HG03103 (cell line): Measurements from ENCODE around the gene CADM1.

Experiments
- ATAC-seq: cut with Tn5 transposase; IDR thresholded peaks from one replicate; pipeline ENCODE4 v1.9.1; 2021; ENCODE audit warnings: low read depth; ENCODE audit not compliant: unreplicated experiment

Gene CADM1

DNA sequence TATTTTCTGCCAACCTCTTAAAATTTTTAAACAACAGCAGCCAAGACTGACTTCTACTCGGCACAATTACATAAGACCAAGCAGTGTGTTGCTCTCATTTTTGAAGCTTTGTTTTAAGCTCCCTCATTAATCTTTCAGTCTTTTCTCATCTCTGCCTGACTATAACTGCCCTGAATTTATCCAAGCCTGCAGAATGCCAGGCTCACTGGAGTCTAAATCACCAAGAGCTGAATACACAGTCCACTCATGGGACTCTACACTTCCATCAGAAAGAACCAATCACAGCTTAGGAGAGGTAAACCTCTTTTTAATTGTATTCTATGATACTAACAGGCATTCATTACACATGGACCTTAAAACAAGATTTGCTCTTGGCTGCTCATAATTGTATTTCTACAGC is 178.7 kb downstream of the CADM1 start:
- ATAC-seq, result no peak

DNA sequence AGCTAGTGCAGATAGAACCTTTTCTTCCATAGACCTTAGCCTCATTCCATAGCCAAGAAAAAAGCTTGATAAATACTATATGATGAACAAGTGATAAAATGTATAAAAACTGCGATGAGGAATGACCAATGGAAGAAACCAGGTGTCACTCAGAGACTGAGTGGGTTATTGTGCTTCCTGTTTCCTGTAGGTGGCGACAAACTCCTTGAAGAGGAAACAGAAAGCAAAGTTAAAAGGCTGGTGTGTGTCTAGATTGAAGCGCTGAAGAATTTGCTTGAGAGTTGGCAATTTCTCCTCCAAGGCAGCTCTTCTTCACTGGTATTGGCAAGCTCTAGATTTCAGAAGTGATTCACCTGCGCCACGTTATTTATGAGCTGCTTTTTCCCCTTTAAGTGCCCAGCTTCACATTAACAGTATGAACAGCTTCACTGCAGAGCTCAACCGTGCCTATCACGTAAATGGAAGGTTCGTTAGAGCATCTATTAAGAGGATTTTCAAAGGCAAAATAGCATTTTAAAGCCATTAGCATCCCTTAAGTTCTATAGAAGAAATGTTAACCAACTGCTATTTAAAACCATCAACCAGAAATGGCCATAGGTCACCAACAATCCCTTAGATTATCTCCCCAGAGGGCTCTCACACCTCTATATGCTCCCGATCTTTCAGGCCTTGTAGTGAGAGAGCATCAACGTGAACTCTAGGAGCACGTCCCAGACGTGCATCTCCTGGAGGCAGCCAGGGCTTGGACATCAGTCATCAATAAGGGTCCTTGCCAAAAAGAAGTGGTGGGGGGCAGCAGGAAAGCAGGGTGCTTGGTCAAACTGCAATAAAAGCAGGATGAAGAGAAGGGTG is 179.4 kb downstream of the CADM1 start:
- ATAC-seq, result peak; percentile 77

DNA sequence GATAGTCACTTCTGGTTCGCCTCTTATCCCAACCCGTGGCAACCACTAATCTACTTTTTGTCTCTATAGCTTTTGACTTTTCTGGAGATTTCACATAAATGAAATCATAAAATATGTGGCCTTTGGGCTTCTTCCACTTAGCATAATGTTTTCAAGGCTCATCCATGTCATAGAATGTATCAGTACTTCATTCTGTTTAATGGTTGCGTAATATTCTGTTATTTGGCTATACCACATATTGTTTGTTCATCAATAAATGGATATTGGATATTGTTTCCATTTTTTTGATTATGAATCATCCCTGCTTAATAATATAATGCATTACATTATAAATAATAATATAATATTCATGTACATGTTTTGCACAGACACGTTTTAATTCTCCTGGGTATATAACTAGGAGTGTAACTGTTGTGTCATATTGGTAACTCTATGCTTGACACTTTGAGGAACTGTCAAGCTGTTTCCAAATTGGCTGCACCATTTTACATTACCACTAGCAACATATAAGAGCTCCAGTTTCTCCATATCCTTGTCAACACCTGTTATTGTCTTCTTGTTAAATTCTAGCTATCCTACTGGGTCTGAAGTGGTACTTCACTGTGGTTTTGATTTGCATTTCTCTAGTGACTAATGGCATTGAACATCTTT is 181.5 kb downstream of the CADM1 start:
- no peak for ATAC-seq

DNA sequence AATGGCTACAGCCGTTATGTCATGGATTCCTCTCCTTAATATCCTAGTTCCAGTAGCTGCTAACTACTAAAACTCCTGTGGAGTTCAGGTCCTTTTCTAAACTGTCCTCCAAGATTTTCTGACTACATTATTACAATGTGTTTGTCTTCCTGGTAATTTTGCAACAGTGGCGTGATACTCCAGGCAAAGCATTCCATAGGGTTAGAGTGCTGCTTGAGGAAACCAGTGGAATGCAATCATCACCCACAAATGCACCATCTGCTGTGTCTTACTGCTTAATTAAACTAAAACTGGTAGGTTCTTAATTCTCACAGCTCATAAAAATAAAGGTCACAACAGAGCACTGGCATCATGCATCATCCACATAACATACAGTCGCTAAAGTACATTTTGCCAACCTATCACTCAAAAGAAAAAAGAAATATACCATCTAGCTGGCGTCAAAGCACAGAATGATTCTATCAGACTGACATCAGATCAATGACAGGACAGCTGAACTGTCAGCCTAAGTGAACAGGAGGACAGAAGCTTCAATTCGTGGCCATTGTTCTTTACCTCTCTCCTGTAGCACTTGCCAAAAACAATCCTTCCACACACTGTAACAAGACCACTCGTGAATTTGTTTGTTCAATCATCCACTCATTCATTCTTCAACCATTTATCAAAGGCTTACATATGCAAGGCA is 182.5 kb downstream of the CADM1 start:
- no peak for ATAC-seq

DNA sequence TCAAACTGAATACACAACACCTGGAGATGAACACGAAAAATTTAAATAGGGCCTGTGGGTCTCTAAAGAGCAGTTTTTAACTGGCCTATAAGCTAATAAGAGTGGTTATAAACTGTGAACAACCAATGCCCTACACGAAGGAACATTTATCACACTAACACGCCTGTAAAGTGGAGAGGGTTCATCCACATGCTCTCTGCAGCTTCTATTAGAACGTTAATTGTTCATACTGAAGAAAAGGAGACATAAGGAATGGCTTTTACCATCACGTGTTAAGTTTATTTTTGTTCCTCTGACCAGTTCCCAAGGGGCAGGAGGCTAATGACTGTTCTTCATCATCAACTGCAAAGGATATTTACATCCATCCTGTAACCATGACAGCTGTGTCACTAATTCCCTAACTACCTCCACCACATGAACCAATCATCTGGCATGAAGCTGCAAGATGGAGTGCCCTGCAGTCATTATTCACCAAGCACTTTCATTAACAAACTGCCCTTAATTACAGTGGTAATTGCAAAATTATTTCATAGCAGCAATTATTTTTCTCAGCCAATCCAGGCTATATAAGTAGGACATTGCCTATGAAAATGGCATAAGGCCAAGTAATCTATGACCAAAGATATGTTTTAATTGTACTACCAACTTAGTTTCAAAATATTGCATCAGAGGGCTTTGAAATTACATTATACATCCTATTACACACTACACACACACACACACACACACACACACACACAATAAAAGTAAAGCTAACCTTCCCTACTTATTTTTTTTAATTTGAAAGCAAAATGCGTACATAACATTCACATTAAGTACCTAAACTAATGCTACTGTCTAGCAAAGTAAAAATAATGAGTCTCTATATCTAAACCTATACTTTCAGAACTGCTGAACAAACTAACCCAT is 186.7 kb downstream of the CADM1 start:
- no peak for ATAC-seq

DNA sequence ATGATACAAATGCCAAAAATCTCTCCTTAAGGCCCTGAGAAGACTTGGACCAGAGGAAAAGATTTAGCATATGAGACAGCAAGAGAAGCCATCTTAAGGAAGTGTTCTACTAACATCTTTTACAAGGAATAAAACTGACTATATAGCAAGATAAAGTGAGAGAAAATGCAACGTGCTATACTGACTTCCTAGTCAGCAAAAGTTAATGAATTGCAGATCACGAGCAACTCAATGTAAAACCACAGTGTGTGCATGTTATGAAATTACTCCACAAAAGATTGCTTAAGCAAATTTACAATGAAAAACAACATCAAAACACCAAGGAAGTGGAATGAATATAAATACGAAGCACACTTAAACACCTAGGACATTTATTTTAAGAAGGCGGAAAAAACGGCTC is 187.5 kb downstream of the CADM1 start:
- ATAC-seq, result no peak

DNA sequence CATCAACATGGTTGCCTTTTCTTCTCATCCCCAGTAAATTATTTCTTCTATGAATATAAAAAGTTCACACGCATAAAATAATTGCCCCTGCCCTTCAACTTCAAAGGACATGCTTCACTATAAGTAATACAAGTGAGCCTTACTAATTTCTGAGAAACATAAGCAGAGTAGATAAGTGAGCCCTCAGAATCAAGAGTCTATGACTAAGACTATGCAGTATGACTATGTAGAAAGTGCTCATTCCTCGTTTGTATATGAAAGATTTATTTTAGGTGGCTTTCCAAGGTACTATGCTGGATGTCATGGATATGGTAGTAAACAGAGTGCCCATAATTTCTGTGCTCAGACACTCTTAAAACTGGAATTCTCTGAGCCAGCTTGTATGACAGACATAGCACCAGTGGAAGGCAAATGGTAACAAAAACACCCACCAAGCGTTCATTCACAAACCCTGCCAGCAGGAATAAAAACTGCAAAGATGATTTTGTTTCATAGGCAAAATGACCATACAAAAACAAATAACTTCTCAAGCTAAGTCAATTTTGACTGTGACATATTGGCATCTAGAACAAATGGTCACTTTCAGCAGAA is 189.8 kb downstream of the CADM1 start:
- ATAC-seq, result no peak

DNA sequence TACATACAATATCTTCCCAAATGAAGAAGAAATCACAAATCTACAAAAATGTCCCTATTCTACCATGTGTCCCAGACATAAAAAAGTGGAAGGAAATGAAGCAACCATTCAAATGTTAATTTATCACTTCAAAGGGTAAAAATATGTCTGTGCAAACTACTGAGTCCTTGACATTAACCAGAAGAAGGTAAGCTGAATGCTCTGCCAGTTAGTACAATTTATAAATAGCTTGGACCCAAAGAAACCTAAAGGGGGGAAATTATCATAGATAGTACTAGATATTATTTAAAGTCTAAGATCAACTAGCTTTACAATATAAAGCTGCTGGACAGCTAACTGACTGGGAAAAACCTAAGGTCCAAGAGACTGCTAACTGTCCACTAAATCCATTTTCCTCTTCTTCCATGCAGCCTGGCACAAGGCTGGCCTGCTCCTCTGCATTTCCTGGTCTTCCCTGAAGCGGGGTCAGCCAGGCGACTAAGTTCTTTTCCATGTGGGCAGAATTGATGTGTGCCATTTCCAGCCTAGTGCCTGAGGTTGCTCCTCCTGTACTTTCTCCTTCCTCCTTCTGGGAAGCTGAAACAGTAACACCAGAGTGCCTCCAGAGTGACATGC is 190.9 kb downstream of the CADM1 start:
- no peak for ATAC-seq

DNA sequence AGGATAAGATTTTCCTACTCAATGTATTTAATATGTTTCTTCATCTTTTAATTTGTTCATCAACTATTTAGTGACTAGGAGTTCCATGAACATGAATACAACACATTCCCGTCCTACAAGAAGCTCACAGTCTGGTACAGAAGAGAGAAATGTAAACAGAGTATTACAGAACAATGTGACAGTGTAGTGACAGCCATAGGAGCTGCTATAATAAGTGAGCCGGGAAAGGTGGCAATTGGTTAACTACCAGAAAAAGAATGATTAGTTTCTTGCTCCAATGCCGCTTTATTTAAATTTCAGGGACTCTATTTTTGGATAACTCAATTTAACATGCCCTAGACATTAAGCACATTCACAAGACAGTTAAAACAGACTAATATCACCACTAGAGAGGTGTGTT is 192.3 kb downstream of the CADM1 start:
- no peak for ATAC-seq

DNA sequence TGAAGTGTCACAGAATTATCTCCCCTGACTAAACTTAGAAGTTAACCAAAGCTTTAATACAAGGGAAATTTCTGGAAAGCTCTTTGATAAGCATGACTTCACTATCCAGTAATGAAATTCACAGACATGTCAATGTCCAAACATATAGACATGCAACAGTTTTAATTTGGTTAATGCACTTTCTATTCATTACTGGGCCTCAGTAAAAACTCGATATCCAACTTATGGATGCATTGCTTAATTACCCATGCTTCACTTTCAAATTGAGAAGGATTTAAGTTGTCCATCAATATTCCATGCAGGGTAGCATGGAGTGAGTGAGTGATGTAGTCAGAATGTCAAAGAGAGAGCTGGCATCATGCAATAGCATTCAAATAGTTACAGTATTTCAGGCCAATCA is 197.5 kb downstream of the CADM1 start:
- no peak for ATAC-seq

DNA sequence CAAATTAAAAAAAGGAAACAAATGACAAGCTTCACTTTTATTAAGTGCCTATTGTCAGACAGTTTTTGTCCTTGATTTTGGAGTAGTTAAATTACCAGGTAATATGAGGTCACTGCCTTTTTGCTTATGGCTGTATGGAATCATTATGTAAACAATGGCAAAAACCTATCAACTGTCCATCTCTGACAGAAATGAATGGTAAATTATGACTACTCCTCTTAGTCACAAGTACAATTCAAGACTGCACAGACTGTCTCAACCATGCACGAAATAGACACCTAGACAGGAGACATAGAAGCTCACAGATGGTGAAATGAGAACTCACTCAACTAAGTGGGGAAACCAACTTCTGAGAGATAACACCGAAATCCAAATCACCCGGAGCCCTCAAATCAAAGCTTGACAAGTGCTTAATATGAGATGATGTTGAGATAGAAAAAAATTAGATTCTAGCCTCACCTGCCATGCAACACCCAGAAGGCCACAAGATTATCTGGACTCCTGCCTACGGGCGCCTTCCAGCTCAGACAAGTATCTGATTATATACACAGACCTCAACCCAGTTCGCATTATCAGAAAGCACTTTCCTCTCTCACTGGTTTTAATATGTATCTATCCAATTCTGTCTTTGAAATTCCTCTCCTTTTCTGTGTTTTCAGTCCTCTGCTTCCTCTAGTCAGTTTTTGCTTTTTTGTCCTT is 199.3 kb downstream of the CADM1 start:
- no peak for ATAC-seq

DNA sequence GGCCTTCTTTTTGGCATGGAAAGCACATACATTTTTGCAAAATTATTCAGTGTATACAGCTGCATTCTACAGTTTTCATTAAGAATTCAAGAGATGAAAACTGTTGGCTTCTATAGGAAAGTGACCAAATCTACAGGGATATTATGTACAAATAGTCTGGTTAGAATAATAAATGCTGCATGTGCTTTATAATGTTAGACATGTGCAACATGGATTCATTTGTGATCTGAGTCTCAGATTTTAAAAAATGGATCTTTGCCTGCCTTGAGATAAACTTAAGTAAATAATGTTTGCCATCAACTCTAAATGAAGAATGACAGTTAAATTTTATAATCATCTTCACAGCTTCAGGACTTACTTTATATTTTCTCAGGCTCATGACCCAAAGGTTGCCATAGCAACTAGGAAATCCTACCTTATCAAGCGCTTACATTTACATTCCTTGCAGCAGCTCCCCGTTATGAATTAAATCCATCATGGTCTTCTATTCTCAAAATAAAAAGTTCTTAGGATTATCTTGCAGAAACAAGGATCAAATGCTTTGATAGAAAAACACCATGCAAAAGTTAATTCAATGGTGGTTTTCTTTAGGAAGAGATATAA is 200.2 kb downstream of the CADM1 start:
- ATAC-seq, result no peak

DNA sequence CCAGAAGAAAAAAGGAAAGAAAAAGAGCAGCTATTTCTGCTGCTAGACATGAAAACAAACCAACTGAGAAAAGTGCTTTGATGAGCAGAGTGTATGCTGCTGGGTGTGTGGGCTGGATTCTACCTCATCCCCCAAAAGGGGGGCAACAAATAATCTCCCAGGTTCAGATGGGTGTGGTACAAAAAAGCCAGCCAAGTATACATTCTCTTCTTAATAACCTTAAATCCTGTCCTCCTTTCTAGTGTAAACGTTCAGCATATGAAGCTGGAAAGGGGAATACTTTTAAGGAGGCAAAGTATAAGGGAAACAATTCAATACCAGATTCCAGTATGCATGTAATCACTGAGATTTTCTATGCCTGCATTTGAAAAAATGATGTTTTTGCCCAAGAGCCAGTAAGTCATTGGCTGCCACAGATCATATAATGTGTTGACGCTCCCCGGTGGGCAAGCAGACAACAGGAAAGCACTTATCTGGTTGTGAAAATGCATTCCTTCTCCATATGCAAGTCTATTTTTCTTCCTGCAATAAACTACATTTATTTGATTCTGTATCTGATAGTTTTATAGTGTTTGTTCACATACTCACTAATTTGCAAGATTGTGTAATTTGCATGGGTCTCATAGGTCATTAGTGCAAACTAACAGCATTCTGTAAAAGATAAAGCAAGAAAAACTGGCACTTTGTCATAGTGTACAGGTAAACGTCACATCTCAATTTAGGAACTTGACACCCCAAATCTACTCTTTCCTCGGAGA is 201.1 kb downstream of the CADM1 start:
- no peak for ATAC-seq

DNA sequence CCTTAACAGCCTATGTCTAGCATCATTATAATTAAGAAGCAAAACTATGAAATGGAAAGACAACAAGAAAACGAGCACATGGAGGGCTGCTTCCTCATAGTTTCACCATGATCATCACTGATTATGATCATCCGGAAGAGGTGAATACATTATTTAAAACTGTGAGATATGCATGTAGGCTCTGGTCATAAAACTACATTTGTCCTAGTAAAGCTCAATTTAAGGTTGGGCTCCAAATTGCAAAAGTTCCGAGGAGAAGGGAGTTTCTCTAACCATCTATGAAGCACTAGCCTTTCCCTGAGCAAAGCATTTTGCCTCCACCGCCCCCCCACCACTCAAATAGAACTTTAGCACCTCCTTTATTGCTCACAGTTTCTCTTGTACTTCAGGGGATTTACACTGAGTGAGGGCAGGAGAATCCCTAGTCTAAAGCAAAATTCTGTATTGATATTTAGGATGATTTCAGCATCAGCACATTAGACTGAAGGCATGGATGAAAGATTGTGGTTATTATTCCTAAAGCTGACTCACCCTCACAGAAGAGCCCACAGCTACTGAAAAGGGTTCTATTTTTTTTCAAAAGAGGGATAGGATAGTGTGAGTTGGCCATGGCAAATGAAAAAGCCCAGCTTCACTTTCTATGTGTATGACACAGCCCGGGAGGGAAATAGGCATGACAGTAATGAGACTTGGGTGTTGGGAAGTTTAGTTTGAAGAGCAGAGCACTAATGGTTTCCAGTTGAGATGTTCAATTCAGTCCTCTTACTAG is 203.4 kb downstream of the CADM1 start:
- ATAC-seq, result no peak

DNA sequence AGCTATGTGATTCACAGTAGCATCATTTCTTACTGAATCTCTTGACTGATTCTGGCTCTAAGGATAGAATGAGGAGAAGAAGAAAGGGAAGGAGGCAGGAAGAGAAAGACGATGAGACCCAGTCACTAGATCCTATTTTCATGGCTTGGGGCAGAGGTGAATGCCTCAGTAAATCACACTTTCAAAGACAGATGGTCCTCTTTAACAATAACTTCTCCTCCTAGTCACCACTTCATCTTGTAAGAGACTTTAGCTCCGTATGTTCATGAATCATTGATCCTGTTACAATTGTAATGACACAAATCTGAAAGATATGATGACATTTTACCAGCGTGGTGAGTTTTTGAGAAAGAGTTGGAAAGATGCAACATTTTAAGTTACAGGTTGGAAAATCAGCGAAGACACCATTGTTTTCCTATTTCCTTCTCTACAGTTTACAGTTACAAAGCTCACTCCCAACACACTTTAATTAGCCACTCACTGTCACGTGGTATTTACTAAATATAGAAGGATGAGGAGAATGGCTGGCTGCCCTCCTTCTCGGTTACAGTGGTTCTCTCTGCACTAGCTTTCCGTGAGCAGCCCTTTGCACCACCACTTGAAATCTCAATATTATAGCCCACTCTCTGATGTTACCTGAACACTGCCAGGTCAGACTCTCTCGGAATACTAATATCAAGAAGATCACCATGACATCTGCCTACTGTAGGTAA is 205.8 kb downstream of the CADM1 start:
- ATAC-seq, result no peak

DNA sequence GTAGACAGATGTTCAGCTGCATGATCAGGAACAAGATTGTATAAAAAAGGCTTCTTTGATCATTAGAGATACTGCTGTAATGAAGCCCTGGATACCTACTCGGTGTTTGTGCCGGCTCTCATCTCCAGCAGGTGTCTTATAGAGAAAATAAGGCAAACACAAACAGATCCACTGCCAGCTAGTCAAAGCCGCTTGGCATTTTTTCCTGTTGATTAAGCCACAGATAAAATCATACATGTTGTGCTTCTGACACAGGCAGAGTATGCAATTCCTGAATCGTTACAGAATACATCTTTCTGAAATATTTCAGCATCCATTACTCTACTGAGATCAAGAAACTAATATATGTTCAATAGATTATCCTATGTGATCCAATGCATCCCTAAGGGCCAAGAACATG is 206.9 kb downstream of the CADM1 start:
- ATAC-seq, result no peak

DNA sequence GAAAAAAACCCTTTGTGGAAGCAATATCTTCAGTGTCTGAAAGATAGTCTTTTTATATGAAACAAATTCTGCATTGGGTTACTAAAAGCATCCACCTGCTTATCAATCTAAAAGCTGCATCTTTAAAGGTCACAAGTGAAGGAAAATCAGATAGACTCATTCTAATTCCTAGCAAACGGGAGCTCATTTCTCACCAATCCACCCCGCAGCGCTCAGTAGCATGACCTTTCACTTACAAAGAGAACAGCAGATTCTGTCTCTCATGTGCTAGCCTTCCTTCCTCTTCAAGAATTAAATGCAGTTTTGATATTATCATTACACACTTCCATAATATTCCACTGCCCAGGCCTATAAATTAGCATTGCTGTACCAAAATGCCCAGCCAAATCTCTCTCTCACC is 212.9 kb downstream of the CADM1 start:
- ATAC-seq, result no peak
